ENCODE measurements around the gene ABAT. TPM values are rescaled to one million over a fixed set of nuclear protein-coding genes. Genes with fewer than 3 reads are reported as not detected.

ABAT gene
- total and polyA plus RNA-seq, 10 of the 15 experiments (the other 5 are each of a cell fraction or from before 2014, with no cell fraction given): 1.0 to 10.6 (median 1.9) TPM

GRCh38 chr16:8676737-8677375 is 2.4 kb downstream of the ABAT start:
- Histone ChIP-seq H4K20me1 (ENCODE audit: control insufficient read depth, insufficient read depth) (no peaks in the 10 kb centered on the region), H3K4me1 (ENCODE audit: control insufficient read depth, insufficient read depth, low read length) (peaks cover 5% of the 10 kb centered on the region), H3K4me2 (ENCODE audit: control insufficient read depth, insufficient read depth) (no peak overlapping the region), H3K36me3 (ENCODE audit: control insufficient read depth in 2 of 2, insufficient read depth in 2 of 2, low read length in 1 of 2) (no peaks in the 10 kb centered on the region), H3K4me3 (no peak overlapping the region), H3K9ac (ENCODE audit: control insufficient read depth, insufficient read depth, low read length) (no peak overlapping the region), H2AFZ (ENCODE audit: control insufficient read depth, low read depth, low read length) (no peak overlapping the region), H3K79me2 (ENCODE audit: control insufficient read depth, insufficient read depth, low read length) (no peaks in the 10 kb centered on the region), H3K27me3 (replicated peaks in 1 of 2; ENCODE audit: control insufficient read depth in 2 of 2, insufficient read depth in 2 of 2, low read length in 1 of 2) (no peaks in the 10 kb centered on the region), H3K9me3 (replicated peaks; ENCODE audit: control insufficient read depth, insufficient read depth, low read length) (no peaks in the 10 kb centered on the region), H3K27ac (ENCODE audit: control insufficient read depth, insufficient read depth) (no peak overlapping the region)
- in situ Hi-C loops (cut with MboI): no loop called here
- WGBS (ENCODE audit: insufficient coverage, insufficient replicate concordance, low lambda C conversion rate, missing lambda C conversion rate): 47% methylated on average over 7 of the region's 7 CpGs
- ChIA-PET RAD21 (ENCODE audit: unreplicated experiment) (no interaction called here), CTCF (interaction anchor here (0.7 to 0.9 kb wide), 2 partner anchors 9 to 29 kb away, joined by 3 read pairs; no protein-coding TSS in a partner anchor), POLR2A (no interaction called here), SMC1A (ENCODE audit: uncharacterized antibody, unreplicated experiment) (no interaction called here)
- intact Hi-C loops (cut with micrococcal nuclease; ENCODE audit: unreplicated experiment): no loop called here
- FAIRE-seq (no peak), ATAC-seq (no peak), DNase-seq (ENCODE audit: low read depth, low spot score) (no peak)
- TF ChIP-seq PAX5 (IDR thresholded peaks at IDR 0.05; ENCODE audit: borderline replicate concordance, low read depth, low read length): no peak
- no peak for TF ChIP-seq ZNF217 (IDR thresholded peaks at IDR 0.05)
- no peak for TF ChIP-seq BCL11A (IDR thresholded peaks at IDR 0.05; ENCODE audit: low read depth, low read length)
- TF ChIP-seq EP300 (IDR thresholded peaks at IDR 0.05; ENCODE audit: borderline replicate concordance in 1 of 2, control insufficient read depth in 1 of 2, low read depth in 2 of 2, low read length in 2 of 2): no peak
- TF ChIP-seq SMARCA5 (IDR thresholded peaks at IDR 0.05): no peak
- no peak for TF ChIP-seq KLF5 (IDR thresholded peaks at IDR 0.05; ENCODE audit: partially characterized antibody)
- no peak for TF ChIP-seq MEF2A (IDR thresholded peaks at IDR 0.05; ENCODE audit: insufficient read depth, low read depth, low read length)
- no peak for TF ChIP-seq ZBED1 (IDR thresholded peaks at IDR 0.05; ENCODE audit: borderline replicate concordance)
- no peak for TF ChIP-seq RCOR1 (conservative IDR thresholded peaks at IDR 0.05; ENCODE audit: low read depth, low read length)
- no peak for TF ChIP-seq KDM1A (IDR thresholded peaks at IDR 0.05; ENCODE audit: borderline replicate concordance)
- TF ChIP-seq, protein P1, sequence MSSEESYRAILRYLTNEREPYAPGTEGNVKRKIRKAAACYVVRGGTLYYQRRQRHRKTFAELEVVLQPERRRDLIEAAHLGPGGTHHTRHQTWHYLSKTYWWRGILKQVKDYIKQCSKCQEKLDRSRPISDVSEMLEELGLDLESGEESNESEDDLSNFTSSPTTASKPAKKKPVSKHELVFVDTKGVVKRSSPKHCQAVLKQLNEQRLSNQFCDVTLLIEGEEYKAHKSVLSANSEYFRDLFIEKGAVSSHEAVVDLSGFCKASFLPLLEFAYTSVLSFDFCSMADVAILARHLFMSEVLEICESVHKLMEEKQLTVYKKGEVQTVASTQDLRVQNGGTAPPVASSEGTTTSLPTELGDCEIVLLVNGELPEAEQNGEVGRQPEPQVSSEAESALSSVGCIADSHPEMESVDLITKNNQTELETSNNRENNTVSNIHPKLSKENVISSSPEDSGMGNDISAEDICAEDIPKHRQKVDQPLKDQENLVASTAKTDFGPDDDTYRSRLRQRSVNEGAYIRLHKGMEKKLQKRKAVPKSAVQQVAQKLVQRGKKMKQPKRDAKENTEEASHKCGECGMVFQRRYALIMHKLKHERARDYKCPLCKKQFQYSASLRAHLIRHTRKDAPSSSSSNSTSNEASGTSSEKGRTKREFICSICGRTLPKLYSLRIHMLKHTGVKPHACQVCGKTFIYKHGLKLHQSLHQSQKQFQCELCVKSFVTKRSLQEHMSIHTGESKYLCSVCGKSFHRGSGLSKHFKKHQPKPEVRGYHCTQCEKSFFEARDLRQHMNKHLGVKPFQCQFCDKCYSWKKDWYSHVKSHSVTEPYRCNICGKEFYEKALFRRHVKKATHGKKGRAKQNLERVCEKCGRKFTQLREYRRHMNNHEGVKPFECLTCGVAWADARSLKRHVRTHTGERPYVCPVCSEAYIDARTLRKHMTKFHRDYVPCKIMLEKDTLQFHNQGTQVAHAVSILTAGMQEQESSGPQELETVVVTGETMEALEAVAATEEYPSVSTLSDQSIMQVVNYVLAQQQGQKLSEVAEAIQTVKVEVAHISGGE (CRISPR knock-in tag; IDR thresholded peaks at IDR 0.05): no peak
- TF ChIP-seq SPI1 (IDR thresholded peaks at IDR 0.05; ENCODE audit: borderline replicate concordance, insufficient read depth, low read depth, low read length): no peak
- no peak for TF ChIP-seq HCFC1 (IDR thresholded peaks at IDR 0.05; ENCODE audit: low read length)
- TF ChIP-seq NFIC (IDR thresholded peaks at IDR 0.05; ENCODE audit: low read depth, low read length): no peak
- TF ChIP-seq YY1 (IDR thresholded peaks at IDR 0.05; ENCODE audit: low read depth, low read length): no peak
- no peak for TF ChIP-seq POLR2AphosphoS5 (IDR thresholded peaks at IDR 0.05; ENCODE audit: low read length)
- TF ChIP-seq CEBPB (IDR thresholded peaks at IDR 0.05; ENCODE audit: borderline replicate concordance in 1 of 2, low read depth in 2 of 2, low read length in 2 of 2): no peak
- no peak for TF ChIP-seq CREM (IDR thresholded peaks at IDR 0.05; ENCODE audit: low read depth)
- TF ChIP-seq, protein P2, sequence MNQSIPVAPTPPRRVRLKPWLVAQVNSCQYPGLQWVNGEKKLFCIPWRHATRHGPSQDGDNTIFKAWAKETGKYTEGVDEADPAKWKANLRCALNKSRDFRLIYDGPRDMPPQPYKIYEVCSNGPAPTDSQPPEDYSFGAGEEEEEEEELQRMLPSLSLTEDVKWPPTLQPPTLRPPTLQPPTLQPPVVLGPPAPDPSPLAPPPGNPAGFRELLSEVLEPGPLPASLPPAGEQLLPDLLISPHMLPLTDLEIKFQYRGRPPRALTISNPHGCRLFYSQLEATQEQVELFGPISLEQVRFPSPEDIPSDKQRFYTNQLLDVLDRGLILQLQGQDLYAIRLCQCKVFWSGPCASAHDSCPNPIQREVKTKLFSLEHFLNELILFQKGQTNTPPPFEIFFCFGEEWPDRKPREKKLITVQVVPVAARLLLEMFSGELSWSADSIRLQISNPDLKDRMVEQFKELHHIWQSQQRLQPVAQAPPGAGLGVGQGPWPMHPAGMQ (IDR thresholded peaks at IDR 0.05; ENCODE audit: borderline replicate concordance): no peak
- TF ChIP-seq TARDBP (IDR thresholded peaks at IDR 0.05; ENCODE audit: borderline replicate concordance): no peak
- BruUV-seq (replicated peaks): no TSS peak

Measured in GM12878 (cell line).